BJ (cell line): Measurements from ENCODE around the gene GABARAP. TPM values are rescaled to one million over a fixed set of nuclear protein-coding genes. Genes with fewer than 3 reads are reported as not detected.

Source experiments
- CTCF ChIA-PET: fragments of 350-600 bp; formaldehyde crosslinking; extraction: SDS; loops from one replicate; lab custom pipeline; 2021; ENCODE audit warnings: antibody characterized with exemption, inconsistent platforms; lab: Yijun Ruan, JAX
- POLR2A ChIA-PET: fragments of 300-600 bp; sonication (Branson Sonifier 250); formaldehyde crosslinking; extraction: SDS; loops from one replicate; lab custom pipeline; 2021; ENCODE audit warnings: antibody characterized with exemption; lab: Charles Lee
- DNase-seq: peaks from one replicate; pipeline ENCODE4 v3.0.0-alpha.2; 2011; ENCODE audit warnings: low read depth
- H3K27me3 ChIP-seq: 2 replicates; pipeline ENCODE4 v1.6.0; 2011; ENCODE audit warnings: low read length; ENCODE audit not compliant: control insufficient read depth, insufficient read depth
- H3K36me3 ChIP-seq: 2 replicates; pipeline ENCODE4 v1.5.1; 2011; ENCODE audit warnings: low read length; ENCODE audit not compliant: control insufficient read depth, insufficient read depth
- H3K4me3 ChIP-seq: 2 replicates; pipeline ENCODE4 v1.5.1; 2011; ENCODE audit warnings: low read depth, mild to moderate bottlenecking, control low read depth, low read length
- CTCF ChIP-seq: IDR thresholded peaks from 2 replicates; pipeline ENCODE4 v1.5.1; 2011; ENCODE audit warnings: low read depth, mild to moderate bottlenecking, control low read depth, inconsistent platforms, low read length, moderate library complexity; ENCODE audit not compliant: insufficient read depth
- polyA plus RNA-seq: library from polyadenylated mRNA; depleted of rRNA; stranded (reverse); fragments of >200 nt; gene quantifications from 2 replicates; pipeline ENCODE4 v1.2.3, GENCODE V29; 2011

GABARAP gene
- polyA plus RNA-seq, 1 experiment: 762 TPM

- no peaks in the 10 kb centered on the region for H3K27me3 ChIP-seq
- ChIA-PET CTCF (interaction anchor here (1.2 kb wide), 1 partner anchor 9 kb away, joined by 6 read pairs; no protein-coding TSS in a partner anchor), POLR2A (no interaction called here)
- TF ChIP-seq CTCF: no peak
- DNase-seq: no peak
- peaks cover 33% of the 10 kb centered on the region for H3K36me3 ChIP-seq
- H3K4me3 ChIP-seq: no peak overlapping the region
These were observed 12.7 kb downstream of the GABARAP start for GRCh38 chr17:7229504-7229903.

GRCh38 chr17:7228920-7229319 lies 13.3 kb downstream of the GABARAP start:
- peaks cover 38% of the 10 kb centered on the region for H3K36me3 ChIP-seq
- no peak for DNase-seq
- ChIA-PET CTCF (no interaction called here), POLR2A (no interaction called here)
- TF ChIP-seq CTCF: no peak
- H3K27me3 ChIP-seq: no peaks in the 10 kb centered on the region
- no peak overlapping the region for H3K4me3 ChIP-seq

DNA sequence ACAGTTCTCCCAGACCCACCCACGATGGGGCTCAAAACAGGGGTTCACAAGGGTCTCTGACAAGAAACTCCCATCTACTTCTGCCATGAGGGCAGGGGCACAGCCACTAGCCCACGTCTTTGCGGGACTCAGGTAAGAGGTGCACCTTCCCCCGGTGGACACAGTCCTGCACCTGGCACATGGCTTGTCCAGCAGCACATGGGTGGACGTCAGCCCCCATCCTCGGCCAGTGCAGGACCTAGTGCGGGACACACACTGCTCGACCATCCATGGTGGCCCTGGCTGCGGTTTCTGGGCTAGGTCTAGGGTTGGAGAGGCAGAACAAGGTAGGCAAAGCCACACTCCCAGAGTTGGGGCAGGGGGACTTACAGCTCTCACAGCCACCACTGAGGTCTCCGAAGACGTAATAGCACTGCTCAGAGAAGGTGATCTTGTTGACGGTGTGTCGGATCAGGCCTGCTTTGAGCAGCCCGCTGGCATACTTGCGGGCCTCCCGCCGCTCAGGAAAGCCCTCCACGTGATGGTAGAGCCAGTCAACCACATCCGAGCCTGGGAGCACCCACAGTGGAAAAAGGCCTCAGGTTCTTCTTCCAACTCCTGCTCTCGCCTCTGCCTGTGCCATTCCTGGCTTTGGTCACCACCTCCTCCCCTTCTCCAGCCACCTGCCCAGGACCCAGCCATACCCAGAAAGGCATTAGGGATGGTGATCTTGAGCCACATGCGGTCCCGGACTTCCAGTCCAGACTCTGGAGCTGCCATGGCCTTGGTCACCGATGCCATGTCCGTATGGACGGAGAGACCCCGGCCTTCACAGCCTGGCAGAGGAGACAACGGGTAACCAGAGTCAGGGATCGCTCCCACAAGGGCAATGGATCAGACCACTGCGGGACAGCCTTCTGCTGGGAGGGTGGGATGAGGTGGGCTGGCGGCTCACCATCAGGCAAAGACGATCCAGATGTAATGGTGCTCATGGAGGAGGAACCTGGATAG lies 15.2 kb downstream of the GABARAP start:
- Histone ChIP-seq H3K4me3 (no peak overlapping the region), H3K27me3 (no peaks in the 10 kb centered on the region), H3K36me3 (peaks cover 53% of the 10 kb centered on the region)
- ChIA-PET CTCF (no interaction called here), POLR2A (no interaction called here)
- no peak for DNase-seq
- no peak for TF ChIP-seq CTCF

GRCh38 chr17:7225711-7226331 lies 16.4 kb downstream of the GABARAP start:
- CTCF ChIA-PET: interaction anchor here (0.8 kb wide), 1 partner anchor 180 kb away, joined by 3 read pairs; no protein-coding TSS in a partner anchor
- DNase-seq: no peak
- no peak for TF ChIP-seq CTCF
- H3K4me3 ChIP-seq: no peak overlapping the region
- POLR2A ChIA-PET: no interaction called here
- H3K27me3 ChIP-seq: no peaks in the 10 kb centered on the region
- peaks cover 56% of the 10 kb centered on the region for H3K36me3 ChIP-seq

DNA sequence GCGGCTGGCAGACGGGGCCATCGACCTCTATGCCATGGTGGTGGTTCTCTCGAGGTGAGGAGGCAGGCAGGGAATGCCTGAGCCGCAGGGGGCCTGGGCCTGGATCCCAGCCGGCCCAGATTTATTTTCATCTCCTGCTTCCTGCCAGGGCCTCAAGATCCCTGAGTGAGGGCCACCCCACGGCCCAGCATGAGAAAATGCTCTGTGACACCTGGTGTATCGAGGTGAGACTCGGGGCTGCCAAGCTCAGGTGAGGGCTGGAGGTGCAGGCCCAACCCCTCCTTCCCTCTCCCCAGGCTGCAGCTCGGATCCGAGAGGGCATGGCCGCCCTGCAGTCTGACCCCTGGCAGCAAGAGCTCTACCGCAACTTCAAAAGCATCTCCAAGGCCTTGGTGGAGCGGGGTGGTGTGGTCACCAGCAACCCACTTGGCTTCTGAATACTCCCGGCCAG lies 17.6 kb downstream of the GABARAP start:
- POLR2A ChIA-PET: no interaction called here
- Histone ChIP-seq H3K4me3 (no peak overlapping the region), H3K36me3 (peaks cover 51% of the 10 kb centered on the region), H3K27me3 (no peaks in the 10 kb centered on the region)
- TF ChIP-seq CTCF: no peak
- CTCF ChIA-PET: interaction anchor here (2.2 kb wide), 1 partner anchor 179 kb away, joined by 5 read pairs; no protein-coding TSS in a partner anchor
- DNase-seq: no peak
